Naive thymus-derived CD4-positive, alpha-beta T cell (primary cell): ENCODE results near the gene JAZF1. TPM values are rescaled to one million over a fixed set of nuclear protein-coding genes. Genes with fewer than 3 reads are reported as not detected.

Source experiments
- ATAC-seq: fragments of 150-1000 bp; cut with Tn5 transposase; 2 replicates; pipeline ENCODE4 v1.10.0; 2021; ENCODE audit warnings: mild to moderate bottlenecking, moderate library complexity
- CTCF ChIA-PET: fragments of 350-600 bp; sonication (Branson Sonifier 250); formaldehyde crosslinking; loops from one replicate; lab custom pipeline; 2021; ENCODE audit warnings: antibody characterized with exemption; lab: Charles Lee
- POLR2A ChIA-PET: fragments of 350-600 bp; sonication (Branson Sonifier 250); formaldehyde crosslinking; loops from one replicate; lab custom pipeline; 2021; ENCODE audit warnings: antibody characterized with exemption, inconsistent platforms; lab: Charles Lee
- DNase-seq, 9 donors: peaks; one replicate each; pipeline versions ENCODE4 v3.0.0 to v3.0.0-alpha.2; 2020 to 2022; ENCODE audit warnings: mixed read lengths in 1 of 9
- H3K27ac ChIP-seq: one replicate; pipeline ENCODE4 v1.7.0; 2013; ENCODE audit warnings: mild to moderate bottlenecking, low read depth, low read length, moderate library complexity
- H3K27me3 ChIP-seq, 2 donors: one replicate each; pipeline ENCODE4 v1.7.0; 2013; ENCODE audit warnings: low read length in 2 of 2, mild to moderate bottlenecking in 2 of 2, moderate library complexity in 2 of 2; ENCODE audit not compliant: control insufficient read depth in 2 of 2, insufficient read depth in 2 of 2
- H3K36me3 ChIP-seq, 3 experiments: 1 replicate in 2 of 3; 2 replicates in 1 of 3; pipeline ENCODE4 v1.7.0; 2013; ENCODE audit warnings: low read length in 3 of 3, mild to moderate bottlenecking in 3 of 3, moderate library complexity in 1 of 3; ENCODE audit not compliant: insufficient read depth in 3 of 3, control insufficient read depth in 2 of 3
- H3K4me1 ChIP-seq, 2 donors: one replicate each; pipeline ENCODE4 v1.7.0; 2013; ENCODE audit warnings: low read length in 2 of 2, mild to moderate bottlenecking in 2 of 2, moderate library complexity in 1 of 2; ENCODE audit not compliant: control insufficient read depth in 2 of 2, insufficient read depth in 2 of 2
- H3K4me3 ChIP-seq: 2 replicates; pipeline ENCODE4 v1.7.0; 2013; ENCODE audit warnings: mild to moderate bottlenecking, low read length
- H3K9me3 ChIP-seq, 3 experiments: 1 replicate in 2 of 3; 2 replicates in 1 of 3; pipeline ENCODE4 v1.7.0; 2013; ENCODE audit warnings: low read length in 3 of 3; ENCODE audit not compliant: control insufficient read depth in 2 of 3
- H3K27ac Mint-ChIP-seq, 9 donors: one replicate each; pipeline ENCODE4 v1.8.0; 2020 to 2022; ENCODE audit warnings: mixed read lengths in 9 of 9, mild to moderate bottlenecking in 8 of 9, moderate library complexity in 5 of 9, inconsistent platforms in 2 of 9
- H3K27me3 Mint-ChIP-seq, 5 donors: one replicate each; pipeline ENCODE4 v1.8.0; 2021 to 2022; ENCODE audit warnings: mixed read lengths in 5 of 5, mild to moderate bottlenecking in 1 of 5
- H3K36me3 Mint-ChIP-seq, 5 donors: one replicate each; pipeline ENCODE4 v1.8.0; 2020 to 2022; ENCODE audit warnings: mixed read lengths in 5 of 5, mild to moderate bottlenecking in 3 of 5, inconsistent platforms in 1 of 5
- H3K4me1 Mint-ChIP-seq, 7 donors: one replicate each; pipeline ENCODE4 v1.8.0; 2020 to 2022; ENCODE audit warnings: mixed read lengths in 7 of 7, mild to moderate bottlenecking in 3 of 7, inconsistent platforms in 1 of 7
- H3K4me3 Mint-ChIP-seq, 10 donors: one replicate each; pipeline ENCODE4 v1.8.0; 2020 to 2022; ENCODE audit warnings: mild to moderate bottlenecking in 10 of 10, mixed read lengths in 10 of 10, moderate library complexity in 6 of 10, inconsistent platforms in 2 of 10
- H3K9me3 Mint-ChIP-seq, 11 donors: one replicate each; pipeline ENCODE4 v1.8.0; 2020 to 2022; ENCODE audit warnings: mixed read lengths in 11 of 11, mild to moderate bottlenecking in 4 of 11, inconsistent platforms in 1 of 11, moderate library complexity in 1 of 11
- intact Hi-C, 2 donors: fragments of 100-400 bp; cut with micrococcal nuclease; formaldehyde crosslinking; loops; one replicate each; pipeline ENCODE4 v1.15.1; 2023
- polyA plus RNA-seq, 2 donors: library from polyadenylated mRNA; unstranded; fragments of 300-500 nt; fragmentation: Illumina TruSeq; gene quantifications; one replicate each; pipeline ENCODE4 v1.2.3, GENCODE V29; 2021
- total RNA-seq, 6 experiments: library from RNA in 5 of 6; stranded (reverse) in 5 of 6; gene quantifications; 1 replicate in 5 of 6; 2 replicates in 1 of 6; pipeline ENCODE4 v1.2.3 and lab custom pipeline; 2021 to 2026

JAZF1 gene
- total and polyA plus RNA-seq, 7 experiments from 2014 or later: 2.0 to 33.1 (median 3.2) TPM

DNA sequence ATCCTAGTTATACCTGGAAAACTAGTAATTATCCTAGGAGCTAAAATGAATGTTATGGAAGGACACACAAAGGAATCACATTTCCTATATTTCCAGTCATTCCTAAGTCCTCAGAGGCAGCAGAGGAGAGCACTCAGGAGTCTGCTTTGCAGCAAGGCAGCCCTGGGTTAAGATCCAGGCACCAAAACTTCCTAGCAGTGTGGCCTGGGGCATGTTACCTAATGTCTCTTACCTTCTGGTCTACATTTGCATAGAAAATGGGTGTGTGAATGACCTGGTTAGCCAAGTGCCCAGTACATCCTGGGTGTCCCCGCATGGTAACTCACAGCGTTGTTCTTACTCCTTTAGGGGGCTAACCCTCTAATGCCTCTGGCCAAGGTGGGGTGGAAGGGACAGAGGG lies 304.8 kb downstream of the JAZF1 start:
- Mint-ChIP-seq H3K4me3 (no peak overlapping the region), H3K4me1 (peaks cover 0 to 4% (median 0%) of the 10 kb centered on the region in 7 donors), H3K27me3 (no peaks in the 10 kb centered on the region), H3K36me3 (peaks cover 0 to 18% (median 7%) of the 10 kb centered on the region in 5 donors), H3K27ac (no peak overlapping the region), H3K9me3 (no peaks in the 10 kb centered on the region)
- no peaks in the 10 kb centered on the region for H3K9me3 ChIP-seq
- POLR2A ChIA-PET: no interaction called here
- no peaks in the 10 kb centered on the region for H3K4me1 ChIP-seq
- H3K27me3 ChIP-seq: no peaks in the 10 kb centered on the region
- CTCF ChIA-PET: no interaction called here
- ATAC-seq (no peak), DNase-seq (no peak)
- H3K27ac ChIP-seq: no peak overlapping the region
- intact Hi-C loops: no loop called here
- no peaks in the 10 kb centered on the region for H3K36me3 ChIP-seq
- H3K4me3 ChIP-seq: no peak overlapping the region

DNA sequence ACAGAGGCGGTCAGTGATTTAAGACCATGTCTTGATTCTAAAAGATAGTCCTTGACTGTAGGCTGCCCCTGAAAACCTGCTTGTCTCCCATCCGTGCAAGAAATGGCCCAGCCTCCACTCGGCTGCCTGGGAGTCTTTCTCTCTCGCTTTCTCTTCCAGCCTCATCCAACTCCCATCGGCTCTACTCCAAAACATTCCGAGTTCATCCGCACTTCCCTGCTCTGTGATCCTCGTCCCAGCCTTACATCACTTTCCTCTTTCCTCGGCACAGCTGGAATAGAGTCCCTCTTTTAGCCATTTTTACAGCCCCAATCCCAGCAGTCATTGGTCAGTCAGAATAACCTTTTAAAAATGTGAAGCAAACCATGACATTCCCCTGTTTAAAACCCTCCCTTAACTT lies 305.5 kb downstream of the JAZF1 start:
- no peaks in the 10 kb centered on the region for H3K27me3 Mint-ChIP-seq
- Histone ChIP-seq H3K27ac (no peak overlapping the region), H3K4me1 (no peaks in the 10 kb centered on the region), H3K36me3 (no peaks in the 10 kb centered on the region), H3K4me3 (no peak overlapping the region), H3K9me3 (no peaks in the 10 kb centered on the region), H3K27me3 (no peaks in the 10 kb centered on the region)
- intact Hi-C loops: no loop called here
- DNase-seq: no peak
- H3K9me3 Mint-ChIP-seq: no peaks in the 10 kb centered on the region
- ATAC-seq: no peak
- H3K27ac Mint-ChIP-seq: peak overlapping the region in 1 of 9 donors; percentile 43
- CTCF ChIA-PET: no interaction called here
- POLR2A ChIA-PET: no interaction called here
- H3K4me1 Mint-ChIP-seq: peaks cover 0 to 4% (median 0%) of the 10 kb centered on the region in 7 donors
- peaks cover 0 to 18% (median 7%) of the 10 kb centered on the region in 5 donors for H3K36me3 Mint-ChIP-seq
- no peak overlapping the region for H3K4me3 Mint-ChIP-seq

DNA sequence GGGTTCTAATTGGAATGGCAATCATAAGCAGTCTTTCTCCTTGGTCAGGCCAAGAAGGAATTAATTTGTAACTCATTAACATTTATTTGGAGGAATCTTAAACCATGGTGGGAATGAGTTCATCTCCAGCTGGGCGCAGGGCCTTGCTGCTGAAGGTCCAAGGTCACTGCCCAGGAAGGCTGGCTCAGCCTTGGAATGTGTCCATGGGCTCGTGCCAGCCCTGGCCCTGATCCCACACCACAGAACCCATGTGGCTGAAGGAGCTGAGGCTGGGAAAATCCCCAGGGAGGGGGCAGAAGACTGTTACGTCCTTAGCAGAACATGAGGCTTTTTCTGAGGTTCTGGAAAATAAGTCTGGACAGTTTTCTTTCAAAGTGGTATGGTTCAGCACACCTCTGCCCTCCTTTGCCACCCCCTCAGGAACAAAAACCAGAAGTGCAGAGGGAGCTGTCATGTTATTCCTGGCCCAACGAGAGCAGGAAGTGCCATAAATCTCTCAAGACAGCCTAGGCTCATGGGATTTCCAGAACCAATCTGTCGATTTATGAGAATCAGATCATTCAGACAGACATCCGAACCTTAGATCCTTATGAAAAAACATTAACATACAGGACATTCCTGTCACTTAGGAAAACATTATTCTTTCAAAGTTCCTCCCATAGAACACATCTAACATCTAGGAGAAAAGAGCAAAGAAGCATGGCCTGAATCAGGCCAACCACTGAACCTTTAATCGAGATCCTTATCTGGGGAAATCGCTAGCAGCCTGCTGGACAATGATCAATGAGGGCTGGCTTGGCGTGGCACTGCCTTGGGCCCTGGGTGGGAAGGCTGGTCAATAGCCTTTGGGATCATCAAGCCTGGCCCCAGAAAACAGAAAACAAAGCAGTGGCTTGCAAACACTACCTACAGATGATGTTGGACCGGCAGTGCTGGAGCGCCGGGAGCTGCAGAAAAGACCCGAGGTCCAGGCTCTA lies 306.3 kb downstream of the JAZF1 start:
- H3K36me3 Mint-ChIP-seq: peaks cover 0 to 18% (median 7%) of the 10 kb centered on the region in 5 donors
- H3K27ac Mint-ChIP-seq: no peak overlapping the region
- H3K9me3 ChIP-seq: no peaks in the 10 kb centered on the region
- POLR2A ChIA-PET: no interaction called here
- H3K27me3 ChIP-seq: no peaks in the 10 kb centered on the region
- H3K4me3 ChIP-seq: no peak overlapping the region
- no peaks in the 10 kb centered on the region for H3K9me3 Mint-ChIP-seq
- no peak for ATAC-seq
- CTCF ChIA-PET: no interaction called here
- no peaks in the 10 kb centered on the region for H3K36me3 ChIP-seq
- no peak overlapping the region for H3K27ac ChIP-seq
- DNase-seq: no peak
- H3K27me3 Mint-ChIP-seq: no peaks in the 10 kb centered on the region
- H3K4me1 ChIP-seq: no peaks in the 10 kb centered on the region
- intact Hi-C loops: no loop called here
- no peak overlapping the region for H3K4me3 Mint-ChIP-seq
- peaks cover 0 to 5% (median 0%) of the 10 kb centered on the region in 7 donors for H3K4me1 Mint-ChIP-seq

GRCh38 chr7:27872356-27873275 lies 308.0 kb downstream of the JAZF1 start:
- Mint-ChIP-seq H3K27ac (no peak overlapping the region), H3K36me3 (peaks cover 0 to 24% (median 7%) of the 10 kb centered on the region in 5 donors), H3K4me3 (no peak overlapping the region), H3K27me3 (no peaks in the 10 kb centered on the region), H3K9me3 (peaks cover 0 to 2% (median 0%) of the 10 kb centered on the region in 11 donors), H3K4me1 (peaks cover 0 to 9% (median 0%) of the 10 kb centered on the region in 7 donors)
- DNase-seq: no peak
- Histone ChIP-seq H3K27ac (no peak overlapping the region), H3K9me3 (no peaks in the 10 kb centered on the region), H3K4me1 (no peaks in the 10 kb centered on the region), H3K27me3 (no peaks in the 10 kb centered on the region), H3K4me3 (no peak overlapping the region), H3K36me3 (no peaks in the 10 kb centered on the region)
- ChIA-PET POLR2A (no interaction called here), CTCF (no interaction called here)
- intact Hi-C loops: no loop called here
- no peak for ATAC-seq

GRCh38 chr7:27871866-27872265 lies 308.7 kb downstream of the JAZF1 start:
- Histone ChIP-seq H3K4me1 (peaks cover 0 to 3% of the 10 kb centered on the region in 2 donors), H3K27me3 (no peaks in the 10 kb centered on the region), H3K9me3 (no peaks in the 10 kb centered on the region), H3K4me3 (no peak overlapping the region), H3K27ac (no peak overlapping the region), H3K36me3 (no peaks in the 10 kb centered on the region)
- peaks cover 0 to 2% (median 0%) of the 10 kb centered on the region in 11 donors for H3K9me3 Mint-ChIP-seq
- ChIA-PET CTCF (interaction anchor here (0.5 to 0.6 kb wide), 2 partner anchors 15 to 18 kb away, joined by 3 read pairs; no protein-coding TSS in a partner anchor), POLR2A (no interaction called here)
- ATAC-seq (no peak), DNase-seq (no peak)
- peaks cover 0 to 9% (median 0%) of the 10 kb centered on the region in 7 donors for H3K4me1 Mint-ChIP-seq
- H3K36me3 Mint-ChIP-seq: peaks cover 0 to 23% (median 7%) of the 10 kb centered on the region in 5 donors
- H3K27ac Mint-ChIP-seq: peak overlapping the region in 1 of 9 donors; percentile 44
- no peak overlapping the region for H3K4me3 Mint-ChIP-seq
- no peaks in the 10 kb centered on the region for H3K27me3 Mint-ChIP-seq
- intact Hi-C loops: no loop called here

DNA sequence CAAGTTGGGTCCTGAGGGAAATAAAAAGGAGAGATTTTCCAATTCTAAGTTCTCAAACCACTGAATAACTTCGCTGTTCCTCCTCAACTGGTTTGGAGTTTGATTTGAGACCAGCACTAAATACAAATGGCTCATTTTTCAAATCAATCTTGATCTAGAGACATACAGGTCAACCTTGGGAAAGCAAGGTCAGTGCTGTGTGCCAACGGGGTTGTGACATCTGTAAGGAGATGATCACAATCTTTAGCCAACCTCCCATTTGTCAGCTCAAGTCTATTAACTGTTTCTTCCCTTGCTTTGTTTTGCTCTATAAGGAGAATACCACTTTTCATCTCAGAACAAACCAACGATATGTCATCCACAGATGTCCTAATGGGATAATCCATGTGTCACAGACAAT lies 309.5 kb downstream of the JAZF1 start:
- H3K4me1 ChIP-seq: peaks cover 0 to 3% of the 10 kb centered on the region in 2 donors
- no peaks in the 10 kb centered on the region for H3K36me3 ChIP-seq
- H3K4me3 ChIP-seq: no peak overlapping the region
- no peak overlapping the region for H3K27ac Mint-ChIP-seq
- intact Hi-C loops: no loop called here
- H3K4me1 Mint-ChIP-seq: peaks cover 0 to 9% (median 2%) of the 10 kb centered on the region in 7 donors
- H3K27me3 Mint-ChIP-seq: no peaks in the 10 kb centered on the region
- peaks cover 0 to 27% (median 7%) of the 10 kb centered on the region in 5 donors for H3K36me3 Mint-ChIP-seq
- DNase-seq: no peak
- no peak for ATAC-seq
- no peaks in the 10 kb centered on the region for H3K27me3 ChIP-seq
- H3K27ac ChIP-seq: no peak overlapping the region
- H3K4me3 Mint-ChIP-seq: no peak overlapping the region
- CTCF ChIA-PET: interaction anchor here (0.6 kb wide), 1 partner anchor 14 kb away, joined by 3 read pairs; no protein-coding TSS in a partner anchor
- POLR2A ChIA-PET: no interaction called here
- peaks cover 0 to 2% (median 0%) of the 10 kb centered on the region in 11 donors for H3K9me3 Mint-ChIP-seq
- H3K9me3 ChIP-seq: no peaks in the 10 kb centered on the region
